Thyroid gland (tissue), 4 donors: Measurements from ENCODE around the gene MTG1.

Experiments
- POLR2A ChIP-seq, 2 donors: fragments of 450-650 bp; IDR thresholded peaks; one replicate each; pipeline ENCODE4 v1.6.1; 2017; ENCODE audit warnings: antibody characterized with exemption in 2 of 2, mild to moderate bottlenecking in 2 of 2, moderate library complexity in 1 of 2
- TF ChIP-seq, protein P1 (sequence below), 6 experiments: fragments of 200-600 bp in 3 of 6; fragments of 450-650 bp in 3 of 6; sonication (generic) in 3 of 6; IDR thresholded peaks; one replicate each; pipeline ENCODE4 v1.5.1; 2016 to 2019; ENCODE audit warnings: antibody characterized with exemption in 6 of 6, mild to moderate bottlenecking in 2 of 6, inconsistent platforms in 1 of 6, moderate library complexity in 1 of 6

DNA sequence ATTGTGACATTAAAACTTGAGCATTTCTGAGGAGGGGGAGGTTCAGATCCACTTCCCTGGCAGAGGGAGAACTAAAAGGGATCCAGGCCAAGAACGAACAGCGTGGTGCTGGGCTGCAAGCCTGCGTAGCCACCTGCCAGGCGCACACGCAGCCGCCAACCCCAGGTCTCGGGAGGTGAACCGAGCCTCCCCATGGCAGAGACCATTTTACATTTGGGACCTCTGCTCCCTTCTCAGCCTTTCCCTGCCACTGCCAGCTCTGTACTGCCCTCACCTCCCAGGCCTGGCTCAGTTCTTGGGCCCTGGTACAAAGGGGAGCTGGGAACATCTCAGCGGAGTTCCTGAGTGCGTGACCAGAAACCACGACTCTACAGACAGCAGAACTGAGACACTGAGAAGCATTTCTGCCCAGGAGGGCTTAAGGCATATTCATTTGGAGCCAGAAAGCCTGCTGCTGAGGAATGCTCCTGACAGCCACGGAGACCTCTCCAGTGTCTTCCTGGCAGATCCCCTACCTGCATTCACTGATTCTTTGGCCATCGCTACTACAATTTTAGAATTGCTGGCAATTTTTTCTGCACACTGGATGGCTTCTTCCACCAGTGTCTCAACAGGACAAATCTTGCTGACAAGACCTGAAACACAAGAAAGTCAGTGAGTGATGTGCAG lies 28.4 kb upstream of the MTG1 start:
- no peak for TF ChIP-seq POLR2A (IDR thresholded peaks at IDR 0.05)
- TF ChIP-seq, protein P1, sequence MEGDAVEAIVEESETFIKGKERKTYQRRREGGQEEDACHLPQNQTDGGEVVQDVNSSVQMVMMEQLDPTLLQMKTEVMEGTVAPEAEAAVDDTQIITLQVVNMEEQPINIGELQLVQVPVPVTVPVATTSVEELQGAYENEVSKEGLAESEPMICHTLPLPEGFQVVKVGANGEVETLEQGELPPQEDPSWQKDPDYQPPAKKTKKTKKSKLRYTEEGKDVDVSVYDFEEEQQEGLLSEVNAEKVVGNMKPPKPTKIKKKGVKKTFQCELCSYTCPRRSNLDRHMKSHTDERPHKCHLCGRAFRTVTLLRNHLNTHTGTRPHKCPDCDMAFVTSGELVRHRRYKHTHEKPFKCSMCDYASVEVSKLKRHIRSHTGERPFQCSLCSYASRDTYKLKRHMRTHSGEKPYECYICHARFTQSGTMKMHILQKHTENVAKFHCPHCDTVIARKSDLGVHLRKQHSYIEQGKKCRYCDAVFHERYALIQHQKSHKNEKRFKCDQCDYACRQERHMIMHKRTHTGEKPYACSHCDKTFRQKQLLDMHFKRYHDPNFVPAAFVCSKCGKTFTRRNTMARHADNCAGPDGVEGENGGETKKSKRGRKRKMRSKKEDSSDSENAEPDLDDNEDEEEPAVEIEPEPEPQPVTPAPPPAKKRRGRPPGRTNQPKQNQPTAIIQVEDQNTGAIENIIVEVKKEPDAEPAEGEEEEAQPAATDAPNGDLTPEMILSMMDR (IDR thresholded peaks at IDR 0.05) = no peak
